ENCODE results near the gene SAMD11.

- TF ChIP-seq CTCF (IDR thresholded peaks at IDR 0.05) = no peak
- TF ChIP-seq POLR2AphosphoS5 (IDR thresholded peaks at IDR 0.05) = no peak
Observed at GRCh38 chr1:917466-918091, 6.1 kb upstream of the SAMD11 start.

All from transverse colon (tissue), 4 donors.